ENCODE data around the gene HIPK3. TPM values are rescaled to one million over a fixed set of nuclear protein-coding genes. Genes with fewer than 3 reads are reported as not detected.

HIPK3 gene
- total RNA-seq, 4 donors from 2014 or later, result 85.2 to 283 (median 126) TPM

GRCh38 chr11:33389635-33390034 is 132.5 kb downstream of the HIPK3 start:
- no peaks in the 10 kb centered on the region for H3K4me1 ChIP-seq
- TF ChIP-seq POLR2A (IDR thresholded peaks at IDR 0.05) (no peak), CTCF (IDR thresholded peaks at IDR 0.05 in 4 of 5, conservative IDR thresholded peaks at IDR 0.05 in 1 of 5) (no peak)
- H3K36me3 ChIP-seq, result no peaks in the 10 kb centered on the region
- H3K27me3 ChIP-seq, result peaks cover 0 to 7% (median 0%) of the 10 kb centered on the region in 3 donors
- H3K27ac ChIP-seq, result no peak overlapping the region
- DNase-seq, result no peak
- H3K4me3 ChIP-seq, result no peak overlapping the region
- intact Hi-C loops (cut with DNase I; ENCODE audit: low total_unique reads) (no loop called here), in situ Hi-C loops (cut with MboI; ENCODE audit: low sequenced_read_pairs in 4 of 4) (no loop called here)
- peaks cover 0 to 4% (median 0%) of the 10 kb centered on the region in 3 donors for H3K9me3 ChIP-seq
- no peak for ATAC-seq

GRCh38 chr11:33390944-33391892 is 134.0 kb downstream of the HIPK3 start:
- no peak for TF ChIP-seq POLR2A (IDR thresholded peaks at IDR 0.05)
- no peak for TF ChIP-seq CTCF (IDR thresholded peaks at IDR 0.05 in 4 of 5, conservative IDR thresholded peaks at IDR 0.05 in 1 of 5)
- Histone ChIP-seq H3K27ac (no peak overlapping the region), H3K4me3 (no peak overlapping the region), H3K4me1 (no peaks in the 10 kb centered on the region), H3K36me3 (no peaks in the 10 kb centered on the region), H3K27me3 (no peaks in the 10 kb centered on the region), H3K9me3 (no peaks in the 10 kb centered on the region)
- in situ Hi-C loops (cut with MboI; ENCODE audit: low sequenced_read_pairs in 4 of 4) (no loop called here), intact Hi-C loops (cut with DNase I; ENCODE audit: low total_unique reads) (no loop called here)
- no peak for DNase-seq
- ATAC-seq, result no peak

GRCh38 chr11:33391893-33392251 is 134.7 kb downstream of the HIPK3 start:
- no peak for ATAC-seq
- Histone ChIP-seq H3K27ac (no peak overlapping the region), H3K36me3 (no peaks in the 10 kb centered on the region), H3K9me3 (no peaks in the 10 kb centered on the region), H3K4me3 (no peak overlapping the region), H3K27me3 (no peaks in the 10 kb centered on the region), H3K4me1 (no peaks in the 10 kb centered on the region)
- no peak for DNase-seq
- in situ Hi-C loops (cut with MboI; ENCODE audit: low sequenced_read_pairs in 4 of 4) (no loop called here), intact Hi-C loops (cut with DNase I; ENCODE audit: low total_unique reads) (no loop called here)
- no peak for TF ChIP-seq CTCF (IDR thresholded peaks at IDR 0.05 in 4 of 5, conservative IDR thresholded peaks at IDR 0.05 in 1 of 5)
- TF ChIP-seq POLR2A (IDR thresholded peaks at IDR 0.05), result no peak

GRCh38 chr11:33394431-33395109 is 137.4 kb downstream of the HIPK3 start:
- in situ Hi-C loops (cut with MboI; ENCODE audit: low sequenced_read_pairs in 4 of 4) (no loop called here), intact Hi-C loops (cut with DNase I; ENCODE audit: low total_unique reads) (no loop called here)
- Histone ChIP-seq H3K36me3 (no peaks in the 10 kb centered on the region), H3K4me1 (no peaks in the 10 kb centered on the region), H3K27me3 (no peaks in the 10 kb centered on the region), H3K27ac (no peak overlapping the region), H3K9me3 (no peaks in the 10 kb centered on the region), H3K4me3 (no peak overlapping the region)
- ATAC-seq (no peak), DNase-seq (no peak)
- TF ChIP-seq CTCF (IDR thresholded peaks at IDR 0.05 in 4 of 5, conservative IDR thresholded peaks at IDR 0.05 in 1 of 5), result no peak
- no peak for TF ChIP-seq POLR2A (IDR thresholded peaks at IDR 0.05)

Measured in gastrocnemius medialis (tissue), 4 donors.